ENCODE data around the gene MINAR2.

MINAR2 gene, protein sequence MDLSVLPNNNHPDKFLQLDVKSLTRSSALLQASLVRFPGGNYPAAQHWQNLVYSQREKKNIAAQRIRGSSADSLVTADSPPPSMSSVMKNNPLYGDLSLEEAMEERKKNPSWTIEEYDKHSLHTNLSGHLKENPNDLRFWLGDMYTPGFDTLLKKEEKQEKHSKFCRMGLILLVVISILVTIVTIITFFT

DNA sequence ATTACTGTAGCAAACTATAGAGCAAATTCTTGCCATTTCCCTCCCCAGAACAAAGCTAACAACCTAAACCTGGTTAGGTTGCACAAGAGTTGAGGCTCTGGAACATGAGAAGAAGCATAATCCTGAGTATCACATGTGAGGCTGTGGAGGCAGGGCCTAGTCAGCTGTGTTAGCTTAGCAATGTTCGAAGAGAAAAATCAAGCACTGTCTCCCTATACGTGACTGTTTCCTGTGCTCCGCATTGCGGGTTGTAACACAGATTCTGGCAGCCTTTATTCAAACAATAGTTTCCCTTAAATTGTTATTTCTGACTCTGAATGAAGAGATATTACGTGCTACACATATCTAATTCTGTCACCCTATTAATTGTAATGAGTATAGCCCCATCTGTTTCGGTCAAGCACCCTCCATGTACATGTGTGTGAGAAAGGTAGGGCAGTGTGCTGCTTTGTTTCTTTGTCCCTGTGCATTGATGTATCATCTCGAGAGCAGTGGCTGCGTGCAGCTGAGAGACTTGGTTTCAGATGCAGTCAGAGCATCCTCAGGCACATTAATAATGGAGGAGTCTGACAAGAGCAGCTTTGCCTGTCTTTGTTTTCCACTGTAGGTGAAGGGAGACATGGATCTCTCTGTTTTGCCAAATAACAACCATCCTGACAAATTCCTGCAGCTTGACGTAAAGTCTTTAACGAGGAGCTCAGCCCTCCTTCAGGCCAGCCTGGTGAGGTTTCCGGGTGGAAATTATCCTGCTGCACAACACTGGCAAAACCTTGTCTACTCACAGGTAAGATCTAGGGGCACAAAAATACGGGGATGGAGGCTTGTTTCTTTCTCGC, at the start of gene MINAR2:
MINAR2 (plus strand) TSS at position 523 of the 836 bp plus-strand sequence; CDS start at position 620, 97 bp downstream.
- H3K4me3 ChIP-seq (ENCODE audit: low read length): no peak within 1 kb of the TSS
- no peak for DNase-seq (ENCODE audit: low read depth)
- TF ChIP-seq, protein P1, sequence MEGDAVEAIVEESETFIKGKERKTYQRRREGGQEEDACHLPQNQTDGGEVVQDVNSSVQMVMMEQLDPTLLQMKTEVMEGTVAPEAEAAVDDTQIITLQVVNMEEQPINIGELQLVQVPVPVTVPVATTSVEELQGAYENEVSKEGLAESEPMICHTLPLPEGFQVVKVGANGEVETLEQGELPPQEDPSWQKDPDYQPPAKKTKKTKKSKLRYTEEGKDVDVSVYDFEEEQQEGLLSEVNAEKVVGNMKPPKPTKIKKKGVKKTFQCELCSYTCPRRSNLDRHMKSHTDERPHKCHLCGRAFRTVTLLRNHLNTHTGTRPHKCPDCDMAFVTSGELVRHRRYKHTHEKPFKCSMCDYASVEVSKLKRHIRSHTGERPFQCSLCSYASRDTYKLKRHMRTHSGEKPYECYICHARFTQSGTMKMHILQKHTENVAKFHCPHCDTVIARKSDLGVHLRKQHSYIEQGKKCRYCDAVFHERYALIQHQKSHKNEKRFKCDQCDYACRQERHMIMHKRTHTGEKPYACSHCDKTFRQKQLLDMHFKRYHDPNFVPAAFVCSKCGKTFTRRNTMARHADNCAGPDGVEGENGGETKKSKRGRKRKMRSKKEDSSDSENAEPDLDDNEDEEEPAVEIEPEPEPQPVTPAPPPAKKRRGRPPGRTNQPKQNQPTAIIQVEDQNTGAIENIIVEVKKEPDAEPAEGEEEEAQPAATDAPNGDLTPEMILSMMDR (conservative IDR thresholded peaks at IDR 0.05; ENCODE audit: low read length): no peak

DNA sequence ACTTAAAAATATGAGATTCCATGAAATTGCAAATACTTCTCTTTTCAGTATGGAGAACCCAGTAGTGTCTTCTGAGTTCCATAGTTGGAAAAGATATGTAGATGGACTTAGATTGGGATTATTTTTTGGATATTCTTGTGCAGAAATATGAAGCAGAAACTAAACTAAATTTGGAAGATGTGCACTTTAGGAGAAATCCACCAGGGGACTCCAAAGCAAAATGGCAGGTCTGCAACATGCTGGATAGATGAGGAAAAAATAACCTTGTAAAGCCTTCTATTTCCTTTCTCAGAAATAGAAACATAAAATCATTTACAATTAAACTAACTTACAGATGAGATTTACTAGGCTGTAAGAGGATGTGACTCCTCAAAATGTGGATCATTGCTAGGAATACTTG, 49.2 kb upstream of the MINAR2 start:
- H3K4me3 ChIP-seq (ENCODE audit: low read length): no peak overlapping the region
- TF ChIP-seq, protein P1 (conservative IDR thresholded peaks at IDR 0.05; ENCODE audit: low read length): no peak
- no peak for DNase-seq (ENCODE audit: low read depth)

DNA sequence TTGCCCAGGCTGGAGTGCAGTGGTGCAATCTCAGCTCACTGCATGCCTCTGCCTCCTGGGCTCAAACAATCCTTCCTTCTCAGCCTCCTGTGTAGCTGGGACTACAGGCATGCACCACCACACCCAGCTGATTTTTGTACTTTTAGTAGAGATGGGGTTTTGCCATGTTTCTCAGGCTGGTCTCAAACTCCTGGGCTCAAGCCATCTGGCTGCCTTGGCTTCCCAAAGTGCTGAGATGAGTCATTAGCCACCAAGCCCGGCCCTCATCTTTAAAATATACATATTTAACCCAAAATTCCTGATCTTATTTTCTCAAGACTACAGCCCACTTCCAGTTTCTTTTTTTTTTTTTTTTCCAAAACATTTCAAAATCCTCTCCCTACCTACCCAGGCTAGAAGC, 31.7 kb upstream of the MINAR2 start:
- H3K4me3 ChIP-seq (ENCODE audit: low read length): no peak overlapping the region
- TF ChIP-seq, protein P1 (conservative IDR thresholded peaks at IDR 0.05; ENCODE audit: low read length): no peak
- no peak for DNase-seq (ENCODE audit: low read depth)

DNA sequence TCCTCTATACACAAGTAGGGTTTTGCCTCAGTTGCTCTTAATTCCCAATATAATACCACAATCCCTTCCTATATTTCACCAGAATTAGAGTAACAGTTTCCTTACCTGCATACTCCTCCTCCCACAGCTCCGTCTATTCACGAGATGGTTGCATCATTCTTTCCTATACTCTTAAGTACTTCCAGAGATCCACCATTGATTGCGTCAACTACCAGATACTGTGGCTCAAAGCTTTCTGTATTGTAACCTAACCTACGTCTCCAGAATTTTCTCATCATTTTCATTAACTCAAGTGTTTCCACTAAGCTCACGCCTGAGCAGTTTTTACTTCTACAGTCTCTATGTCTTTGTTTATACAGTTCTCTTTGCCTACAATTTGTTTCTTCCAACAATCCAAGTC, 31.2 kb upstream of the MINAR2 start:
- TF ChIP-seq, protein P1 (conservative IDR thresholded peaks at IDR 0.05; ENCODE audit: low read length): no peak
- H3K4me3 ChIP-seq (ENCODE audit: low read length): no peak overlapping the region
- DNase-seq (ENCODE audit: low read depth): no peak

DNA sequence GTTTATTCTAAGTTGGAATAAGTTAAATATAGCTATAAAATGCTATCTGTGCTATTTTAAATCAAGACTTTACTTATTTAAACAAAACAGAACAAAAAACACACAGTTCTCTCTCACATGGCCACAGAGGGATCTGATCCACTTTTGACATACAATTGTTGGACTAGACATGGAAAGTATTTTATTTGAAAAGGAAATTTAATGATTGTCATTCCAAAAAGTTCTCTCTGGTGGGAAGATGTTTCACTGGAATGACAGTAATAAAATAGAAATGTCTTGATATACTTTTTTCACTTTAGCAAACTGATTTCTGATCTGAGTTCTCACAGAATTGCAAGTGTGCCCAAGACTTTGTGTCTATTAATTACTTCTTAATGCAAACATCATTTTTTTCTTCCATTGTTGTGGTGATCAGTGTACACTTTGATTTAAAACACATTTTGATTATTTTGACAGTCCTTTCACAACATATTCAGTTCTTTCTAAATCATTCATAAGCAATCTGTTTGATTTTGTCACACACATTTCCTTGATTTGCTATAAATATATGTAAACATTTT, 30.1 kb upstream of the MINAR2 start:
- H3K4me3 ChIP-seq (ENCODE audit: low read length): no peak overlapping the region
- TF ChIP-seq, protein P1 (conservative IDR thresholded peaks at IDR 0.05; ENCODE audit: low read length): no peak
- DNase-seq (ENCODE audit: low read depth): no peak

DNA sequence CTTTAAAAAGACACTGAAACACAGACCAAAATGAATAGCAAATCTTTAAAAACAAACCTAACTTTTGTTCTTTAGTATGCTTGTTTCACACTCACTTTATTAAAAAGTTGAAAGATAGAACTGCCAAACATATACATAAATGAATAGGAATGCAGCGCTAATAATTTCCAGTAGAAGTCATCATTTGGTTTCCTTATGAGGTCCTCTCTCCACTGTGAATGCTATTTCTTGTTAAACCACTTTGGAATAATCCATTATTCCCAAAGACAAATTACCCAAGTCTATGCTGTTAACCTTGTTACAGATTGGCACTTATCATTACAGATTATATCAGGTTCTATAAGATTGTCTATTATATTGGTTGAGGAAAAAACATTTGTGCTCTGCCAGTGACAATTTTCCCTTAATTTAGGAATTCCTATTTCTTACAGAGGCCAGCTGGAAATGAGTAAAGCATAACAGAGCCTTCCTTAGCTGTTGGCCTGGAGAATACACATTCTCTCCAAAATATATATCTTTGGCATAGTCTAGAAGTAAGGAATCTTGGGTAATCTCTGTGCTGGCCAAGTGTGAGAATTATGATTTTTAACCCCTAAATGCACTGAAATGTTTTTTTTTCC, 29.3 kb upstream of the MINAR2 start:
- no peak for DNase-seq (ENCODE audit: low read depth)
- H3K4me3 ChIP-seq (ENCODE audit: low read length): no peak overlapping the region
- TF ChIP-seq, protein P1 (conservative IDR thresholded peaks at IDR 0.05; ENCODE audit: low read length): no peak
